Fibroblast of the aortic adventitia (primary cell): ENCODE data around the gene OR2V1. TPM values are rescaled to one million over a fixed set of nuclear protein-coding genes. Genes with fewer than 3 reads are reported as not detected.
"Not testable (repeated sequence)": the region's sequence is repeated elsewhere in the genome, so short reads cannot be mapped to it uniquely, and the experiment has no call there.

Experiments
- DNase-seq: peaks from one replicate; pipeline ENCODE4 v3.0.0-alpha.2; 2010; ENCODE audit warnings: low read depth
- H3K4me3 ChIP-seq: 2 replicates; pipeline ENCODE4 v1.5.1; 2011; ENCODE audit warnings: low read depth, mild to moderate bottlenecking, control low read depth, low read length, moderate library complexity
- CTCF ChIP-seq: IDR thresholded peaks from 2 replicates; pipeline ENCODE4 v1.5.1; 2011; ENCODE audit warnings: mild to moderate bottlenecking, low read length, control low read depth, inconsistent platforms; ENCODE audit not compliant: insufficient read depth
- total RNA-seq: library from RNA; depleted of rRNA; stranded (reverse); fragments of >200 nt; gene quantifications from 2 replicates; pipeline ENCODE4 v1.2.3, GENCODE V29; 2012; ENCODE audit warnings: low replicate concordance

The OR2V1 gene, protein sequence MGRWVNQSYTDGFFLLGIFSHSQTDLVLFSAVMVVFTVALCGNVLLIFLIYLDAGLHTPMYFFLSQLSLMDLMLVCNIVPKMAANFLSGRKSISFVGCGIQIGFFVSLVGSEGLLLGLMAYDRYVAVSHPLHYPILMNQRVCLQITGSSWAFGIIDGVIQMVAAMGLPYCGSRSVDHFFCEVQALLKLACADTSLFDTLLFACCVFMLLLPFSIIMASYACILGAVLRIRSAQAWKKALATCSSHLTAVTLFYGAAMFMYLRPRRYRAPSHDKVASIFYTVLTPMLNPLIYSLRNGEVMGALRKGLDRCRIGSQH
- total RNA-seq: not detected in 2 replicates

- TF ChIP-seq CTCF: no peak
- no peak within 1 kb of the TSS for H3K4me3 ChIP-seq
- no peak for DNase-seq
Observed at GRCh38 chr5:181130832-181131496, at the start of gene OR2V1. TSS of gene OR2V1 (minus strand) at chr5:181131169. CDS start at chr5:181125304, 5,865 bp downstream.

GRCh38 chr5:181177559-181177958 lies 46.6 kb upstream of the OR2V1 start:
- not testable (repeated sequence) for DNase-seq, H3K4me3 ChIP-seq

DNA sequence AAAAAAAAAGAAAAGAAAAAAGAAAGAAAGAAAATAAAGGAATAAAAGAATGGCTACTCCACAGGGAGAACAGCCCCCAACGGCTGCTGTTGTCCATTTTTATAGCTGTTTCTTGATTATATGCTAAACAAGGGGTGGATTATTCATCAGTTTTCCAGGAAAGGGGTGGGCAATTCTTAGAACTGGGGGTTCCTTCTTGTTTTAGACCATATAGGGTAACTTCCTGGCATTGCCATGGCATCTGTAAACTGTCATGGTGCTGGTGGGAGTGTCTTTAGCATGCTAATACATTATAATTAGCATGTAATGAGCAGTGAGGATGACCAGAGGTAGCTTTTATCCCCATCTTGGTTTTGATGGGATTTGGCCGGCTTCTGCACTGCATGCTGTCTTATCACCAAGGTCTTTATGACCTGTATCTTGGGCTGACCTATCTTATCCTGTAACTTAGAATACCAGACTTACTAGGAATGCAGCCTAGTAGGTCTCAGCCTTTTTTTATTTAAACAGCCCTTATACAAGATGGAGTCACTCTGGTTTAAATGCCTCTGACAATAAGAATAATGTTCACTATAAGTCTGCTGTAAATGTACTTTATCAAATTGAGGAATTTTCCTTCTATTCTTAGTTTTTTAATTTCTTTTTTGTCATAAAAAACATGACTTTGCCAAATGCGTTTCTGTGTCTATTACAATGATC lies 45.4 kb upstream of the OR2V1 start:
- TF ChIP-seq CTCF: no peak

GRCh38 chr5:181173420-181174342 lies 42.7 kb upstream of the OR2V1 start:
- no peak for DNase-seq

More for the DNA sequence above, 45.4 kb upstream of the OR2V1 start:
- no peak overlapping the region for H3K4me3 ChIP-seq
- DNase-seq: no peak

GRCh38 chr5:181173027-181173419 lies 42.1 kb upstream of the OR2V1 start:
- H3K4me3 ChIP-seq: no peak overlapping the region
- DNase-seq: no peak
- TF ChIP-seq CTCF: no peak

More at GRCh38 chr5:181173420-181174342, 42.7 kb upstream of the OR2V1 start:
- TF ChIP-seq CTCF: no peak
- no peak overlapping the region for H3K4me3 ChIP-seq

DNA sequence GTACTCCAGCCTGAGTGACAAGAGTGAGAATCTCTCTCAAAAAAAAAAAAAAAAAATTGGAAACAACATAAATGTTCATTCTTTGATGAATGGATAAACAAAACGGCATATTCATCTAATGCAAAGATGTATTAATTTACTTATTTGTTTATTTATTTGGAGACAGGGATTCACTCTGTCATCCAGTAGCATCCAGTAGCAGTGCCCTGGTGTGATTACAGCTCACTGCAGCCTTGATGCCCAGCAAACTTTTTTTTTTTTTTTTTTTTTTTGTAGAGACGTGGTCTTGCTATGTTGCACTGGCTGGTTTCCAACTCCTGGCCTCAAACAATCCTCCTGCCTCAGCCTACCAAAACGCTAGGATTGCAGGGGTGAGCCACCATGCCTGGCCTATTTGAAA lies 40.8 kb upstream of the OR2V1 start:
- H3K4me3 ChIP-seq: no peak overlapping the region
- TF ChIP-seq CTCF: no peak
- DNase-seq: no peak
